ENCODE results near the gene KIAA0319L.
"Not testable (repeated sequence)": the region's sequence is repeated elsewhere in the genome, so short reads cannot be mapped to it uniquely, and the experiment has no call there.

The KIAA0319L gene

GRCh38 chr1:35557118-35557610 is at the start of gene KIAA0319L:
TSS of gene KIAA0319L (minus strand) at chr1:35557403. CDS start at chr1:35554491, 2,912 bp downstream.
- peak; percentile 72 to 100 (median 94) for DNase-seq

DNA sequence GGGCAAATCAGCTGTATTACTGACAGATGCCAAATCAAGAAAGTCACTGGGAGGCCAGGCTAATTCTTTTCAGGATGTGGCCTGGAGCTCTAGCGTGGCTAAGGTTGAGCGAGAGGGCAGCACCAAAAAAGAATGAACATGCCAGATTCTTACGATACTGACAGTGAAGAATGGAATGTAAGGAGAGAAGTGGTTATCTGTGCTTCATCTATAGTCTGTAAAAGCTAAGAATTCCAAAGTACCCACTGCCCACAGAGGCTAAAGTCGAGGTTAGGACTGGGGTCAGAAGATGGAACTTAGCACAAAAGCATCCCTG is 48.6 kb upstream of the KIAA0319L start:
- DNase-seq, result no peak

- DNase-seq, result no peak
Observed at GRCh38 chr1:35605071-35605866, 48.1 kb upstream of the KIAA0319L start.

DNA sequence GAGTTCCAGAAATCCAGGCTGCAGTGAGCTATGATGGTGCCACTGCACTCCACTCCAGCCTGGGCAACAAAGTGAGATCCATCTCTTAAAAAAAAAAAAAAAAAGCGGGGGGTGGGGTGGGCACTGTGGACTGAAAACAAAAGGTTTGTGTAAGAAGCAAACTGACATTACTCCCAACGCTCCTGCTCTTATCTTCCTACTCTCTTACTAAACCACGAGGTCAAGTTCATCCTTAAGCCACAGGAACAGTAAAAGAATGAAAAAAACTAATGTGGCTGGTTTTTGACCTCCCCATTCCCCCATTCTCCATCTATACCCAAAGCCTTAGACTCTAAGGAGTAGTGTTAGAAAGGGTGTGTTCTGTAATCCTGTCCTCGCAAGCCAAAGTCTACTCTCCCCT is 46.7 kb upstream of the KIAA0319L start:
- no peak for DNase-seq

DNA sequence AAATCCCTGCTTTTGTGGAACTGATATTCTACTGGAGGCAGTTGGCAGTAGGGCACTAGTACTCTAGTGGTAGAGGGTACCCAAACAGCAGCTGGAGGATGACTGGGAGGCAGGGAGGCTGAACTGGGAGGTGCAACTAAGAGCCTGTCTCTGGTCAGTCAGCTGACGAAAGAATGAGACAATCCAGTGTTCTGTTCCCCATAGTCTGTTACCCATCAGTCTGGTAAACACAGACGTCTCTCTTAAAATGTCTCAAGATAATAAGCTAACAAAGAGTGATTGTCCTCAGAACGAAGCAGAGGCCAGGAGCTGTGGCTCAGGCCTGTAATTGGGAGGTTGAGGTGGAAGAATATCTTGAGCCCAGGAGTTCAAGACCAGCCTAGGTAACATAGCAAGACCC is 46.3 kb upstream of the KIAA0319L start:
- peak in 3 of 56 donors; percentile 8 to 24 (median 24) for DNase-seq

GRCh38 chr1:35600593-35600992 is 43.4 kb upstream of the KIAA0319L start:
- no peak for DNase-seq

DNA sequence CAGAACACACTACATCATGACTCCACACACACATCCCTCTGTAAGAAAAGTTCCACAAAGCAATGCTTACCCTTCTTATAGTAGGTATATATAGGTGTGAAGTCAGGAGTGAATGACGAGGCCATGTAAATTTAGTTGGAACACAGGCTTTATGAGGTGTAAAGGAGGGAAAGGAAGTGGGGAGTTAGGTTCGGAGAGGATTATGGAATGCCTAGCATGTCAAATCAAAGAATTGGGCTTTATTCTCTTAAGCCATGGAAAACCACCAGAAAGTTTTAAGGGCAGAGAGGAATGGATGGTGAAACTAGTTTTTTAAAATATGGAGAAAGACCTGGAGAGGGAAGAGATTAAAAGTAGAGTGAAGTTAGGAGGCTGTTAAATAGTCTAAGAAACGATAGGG is 42.2 kb upstream of the KIAA0319L start:
- DNase-seq, result no peak

DNA sequence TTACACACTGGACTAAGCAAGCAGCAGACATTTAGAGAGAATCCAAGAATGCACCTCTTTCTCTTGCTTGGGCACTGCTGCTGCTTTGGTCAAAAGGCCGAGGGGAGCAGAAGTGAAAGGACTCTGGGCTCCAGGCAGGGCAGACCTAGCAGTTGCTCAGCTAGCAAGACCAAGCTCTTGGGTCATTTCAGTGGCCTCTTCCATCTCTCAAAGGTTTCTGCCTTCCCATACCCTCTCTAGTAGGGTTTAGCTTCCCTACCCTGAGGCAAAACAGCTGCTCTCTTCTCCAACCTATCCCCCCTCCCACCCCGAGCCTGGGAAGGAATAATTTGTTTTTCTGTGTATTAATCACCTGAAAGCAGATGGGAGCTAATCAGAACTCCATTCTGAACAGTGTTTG is 41.7 kb upstream of the KIAA0319L start:
- DNase-seq, result no peak

GRCh38 chr1:35597870-35598269 is 40.7 kb upstream of the KIAA0319L start:
- no peak for DNase-seq

GRCh38 chr1:35595684-35596083 is 38.5 kb upstream of the KIAA0319L start:
- DNase-seq, result no peak

- no peak for DNase-seq
Observed at GRCh38 chr1:35594005-35594760, 37.0 kb upstream of the KIAA0319L start.

DNA sequence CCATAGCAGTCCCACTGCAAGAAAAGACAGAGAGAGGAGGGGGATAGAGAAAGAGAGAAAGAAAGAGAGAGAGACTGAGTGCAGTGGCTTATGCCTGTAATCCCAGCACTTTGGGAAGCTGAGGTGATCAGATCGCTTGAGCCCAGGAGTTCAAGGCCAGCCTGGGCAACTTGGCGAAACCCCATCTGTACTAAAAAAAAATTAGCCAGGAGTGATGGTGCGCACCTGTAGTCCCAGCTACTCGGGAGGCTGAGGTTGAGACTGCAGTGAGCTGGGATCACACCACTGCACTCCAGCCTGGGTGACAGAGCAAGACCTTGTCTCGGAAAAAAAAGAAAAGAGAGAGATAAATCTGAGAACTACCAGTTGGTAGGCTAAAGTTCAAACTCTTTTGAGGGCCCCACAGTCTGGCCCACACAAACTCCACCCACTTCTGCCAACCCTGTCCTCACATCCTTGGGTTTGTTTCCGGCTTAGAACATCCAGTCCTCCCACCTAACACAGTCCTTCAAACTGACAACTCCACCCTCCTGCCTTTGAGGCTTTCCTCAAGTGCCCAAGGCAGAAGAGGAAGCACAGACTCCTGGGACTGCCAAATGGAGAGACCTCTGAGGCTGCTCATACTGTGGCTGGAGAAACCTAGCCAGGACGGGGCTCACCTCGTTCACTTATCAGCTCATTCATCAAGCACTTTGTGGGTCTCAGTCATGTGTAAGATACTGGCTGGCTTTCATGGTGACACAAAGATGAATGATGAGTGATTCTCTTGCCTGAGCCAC is 36.0 kb upstream of the KIAA0319L start:
- no peak for DNase-seq

GRCh38 chr1:35591211-35591610 is 34.0 kb upstream of the KIAA0319L start:
- DNase-seq, result no peak

DNA sequence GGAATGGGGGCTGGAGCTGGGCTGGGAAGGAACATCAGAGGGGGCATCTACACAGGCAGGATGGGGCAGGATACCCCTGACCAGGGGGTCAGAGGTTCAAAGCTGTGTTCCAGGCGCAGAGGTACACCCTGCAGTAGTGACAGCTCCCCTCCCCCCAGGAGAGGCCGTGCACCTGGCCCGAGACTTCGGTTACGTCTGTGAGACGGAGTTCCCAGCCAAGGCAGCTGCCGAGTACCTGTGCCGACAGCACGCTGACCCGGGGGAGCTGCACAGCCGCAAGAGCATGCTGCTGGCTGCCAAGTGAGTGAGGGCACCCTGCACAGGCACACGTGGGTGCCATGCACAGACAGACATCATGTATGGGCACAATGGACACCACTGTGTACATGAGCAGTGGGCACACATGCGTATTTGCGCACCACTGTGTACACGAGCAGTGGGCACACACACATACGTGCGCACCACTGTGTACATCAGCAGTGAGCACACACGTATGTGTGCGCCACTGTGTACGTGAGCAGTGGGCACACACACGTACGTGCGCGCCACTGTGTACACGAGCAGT is 33.4 kb upstream of the KIAA0319L start:
- no peak for DNase-seq

DNA sequence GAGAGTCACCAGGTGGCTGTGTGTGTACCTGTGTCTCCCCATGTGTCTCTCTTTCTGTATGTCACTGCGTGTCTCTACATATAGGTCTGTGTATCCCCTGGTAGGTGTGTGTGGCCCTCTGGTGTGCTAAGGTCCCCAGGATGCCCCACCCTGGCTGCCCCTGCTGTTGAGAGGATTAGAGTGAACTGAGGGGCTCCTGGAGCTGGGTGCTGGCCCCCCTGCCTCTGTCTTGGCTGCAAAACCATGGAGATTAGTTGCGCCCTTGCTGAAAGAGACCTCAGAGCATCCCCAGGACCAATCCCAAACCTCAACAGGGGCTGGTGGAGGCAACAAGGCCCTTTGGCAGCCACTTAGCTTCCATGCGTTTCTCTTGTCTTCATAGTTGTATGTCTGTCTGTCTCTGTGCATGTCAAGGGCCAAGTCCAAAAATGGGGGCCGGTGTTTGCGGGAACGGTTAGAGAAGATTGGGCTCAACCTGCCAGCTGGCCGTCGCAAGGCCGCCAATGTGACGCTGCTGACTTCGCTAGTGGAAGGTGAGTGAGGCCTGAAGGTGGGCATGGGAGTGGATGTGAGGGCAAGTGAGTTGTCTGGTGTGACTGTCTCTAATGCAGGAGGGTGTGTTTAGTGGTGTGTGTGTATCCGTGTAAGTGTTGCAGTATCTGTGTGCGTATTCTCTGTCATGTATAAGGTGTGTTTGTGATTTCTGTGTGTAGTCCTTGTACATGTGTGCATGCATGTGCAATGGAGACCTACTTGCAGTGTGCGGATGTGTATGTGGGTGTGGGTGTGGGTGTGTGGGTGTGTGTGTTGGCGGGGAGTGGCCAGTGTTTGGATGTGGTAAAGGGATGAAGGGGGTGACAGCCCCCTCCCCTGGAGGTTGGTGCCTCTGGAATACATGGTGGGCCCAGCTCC is 32.6 kb upstream of the KIAA0319L start:
- no peak for DNase-seq

DNA sequence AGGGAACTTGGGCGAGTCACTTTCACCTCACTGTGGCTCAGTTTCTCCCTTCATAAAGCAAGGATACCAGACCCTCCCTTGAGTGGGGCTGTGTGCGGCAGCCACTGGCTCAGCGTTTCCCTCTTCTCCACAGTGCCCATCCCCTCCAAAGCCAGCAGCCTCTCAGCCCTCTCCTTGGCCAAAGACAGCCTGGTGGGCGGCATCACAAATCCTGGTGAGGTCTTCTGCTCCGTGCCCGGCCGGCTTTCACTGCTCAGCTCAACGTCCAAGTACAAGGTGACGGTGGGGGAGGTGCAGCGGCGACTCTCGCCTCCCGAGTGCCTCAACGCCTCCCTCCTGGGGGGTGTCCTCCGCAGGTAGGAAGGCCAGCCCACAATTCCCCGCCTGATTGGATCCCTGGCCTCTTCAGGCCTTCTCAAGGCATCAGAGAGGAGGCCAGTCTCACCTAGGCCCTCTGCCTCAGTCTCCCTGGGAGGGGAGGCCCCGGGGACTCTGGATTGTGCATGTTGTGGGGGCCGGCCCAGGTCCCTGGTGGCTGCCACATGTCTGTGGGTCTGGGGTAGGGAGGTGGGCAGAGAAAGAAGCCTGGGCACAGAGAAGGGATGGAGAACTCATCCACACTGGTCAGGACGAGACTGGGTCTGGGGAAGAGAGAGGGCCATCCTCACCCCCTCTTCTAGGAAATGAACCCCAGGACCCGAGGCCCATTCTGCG is 31.2 kb upstream of the KIAA0319L start:
- no peak for DNase-seq

DNA sequence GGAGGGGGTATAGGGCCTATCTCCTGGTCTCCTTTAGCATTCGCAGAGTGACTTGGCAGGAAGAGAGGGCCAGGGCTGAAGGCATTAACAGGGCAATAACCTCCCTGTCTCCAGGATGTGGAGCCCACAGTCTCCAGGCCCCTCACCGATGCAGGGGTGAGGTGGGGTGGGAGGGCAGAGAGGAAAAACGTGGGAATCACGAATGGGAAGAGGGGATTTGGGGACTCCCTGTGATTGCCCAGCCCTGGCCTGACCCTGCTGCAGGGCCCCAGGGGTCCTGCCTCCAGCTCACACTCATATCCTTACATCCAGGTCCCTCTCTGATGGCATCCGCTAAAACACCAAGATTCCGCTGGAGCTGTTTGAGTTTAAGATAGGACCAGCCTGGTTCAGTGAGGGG is 30.5 kb upstream of the KIAA0319L start:
- no peak for DNase-seq

DNA sequence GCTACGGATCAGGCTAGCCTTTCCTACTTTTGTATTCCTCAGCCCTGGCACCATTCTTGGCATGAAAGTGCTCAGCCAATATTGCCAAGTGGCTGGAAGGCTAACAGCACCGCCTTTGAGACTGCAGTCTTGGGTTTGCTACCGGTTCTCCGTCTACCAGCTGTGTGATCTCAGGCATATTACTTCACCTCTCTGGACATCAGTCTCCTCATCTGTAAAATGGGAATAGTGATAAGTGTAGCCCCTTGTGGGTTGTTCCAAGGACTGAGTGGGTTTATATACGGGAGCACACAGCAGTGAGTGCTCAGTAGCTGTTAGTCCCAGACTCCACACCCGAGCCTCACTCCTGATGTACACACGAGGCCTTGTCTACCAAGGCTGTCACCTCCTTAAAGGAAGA is 29.6 kb upstream of the KIAA0319L start:
- DNase-seq, result no peak

DNA sequence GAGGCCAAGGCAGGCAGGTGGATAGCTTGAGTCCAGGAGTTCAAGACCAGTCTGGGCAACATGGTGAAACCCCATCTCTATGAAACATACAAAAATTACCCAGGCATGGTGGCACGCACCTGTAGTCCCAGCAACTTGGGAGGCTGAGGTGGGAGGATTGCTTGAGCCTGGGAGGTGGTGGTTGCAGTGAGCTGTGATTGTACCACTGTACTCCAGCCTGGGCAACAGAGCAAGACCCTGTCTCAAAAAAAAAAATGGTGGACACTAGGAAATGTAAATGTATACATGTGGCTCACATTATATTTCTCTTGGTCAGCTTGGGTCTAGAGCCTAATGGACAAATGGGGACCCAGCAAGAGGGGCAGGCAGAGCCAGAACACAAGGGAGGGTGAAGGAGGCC is 28.6 kb upstream of the KIAA0319L start:
- DNase-seq, result not testable (repeated sequence)

- no peak for DNase-seq
Observed at GRCh38 chr1:35585281-35585680, 28.1 kb upstream of the KIAA0319L start.

Data from amygdala (tissue), 56 donors.